IPS DF 19.7 (cell line): ENCODE measurements around the gene PTPRF.
"Not testable (repeated sequence)": the region's sequence is repeated elsewhere in the genome, so short reads cannot be mapped to it uniquely, and the experiment has no call there.

ENCODE experiments used
- DNase-seq: peaks from one replicate; pipeline ENCODE4 v3.0.0-alpha.2; 2013; ENCODE audit warnings: low read depth, low spot score

The PTPRF gene

GRCh38 chr1:43625063-43625780 lies 94.5 kb downstream of the PTPRF start:
- no peak for DNase-seq

- DNase-seq = no peak
These were observed 101.5 kb downstream of the PTPRF start for GRCh38 chr1:43632135-43632670.

- DNase-seq = no peak
These were observed 104.0 kb downstream of the PTPRF start for GRCh38 chr1:43634721-43635120.

GRCh38 chr1:43636006-43636641 lies 105.4 kb downstream of the PTPRF start:
- DNase-seq = no peak

- no peak for DNase-seq
These were observed 106.6 kb downstream of the PTPRF start for GRCh38 chr1:43637267-43637666.

GRCh38 chr1:43638381-43638780 lies 107.7 kb downstream of the PTPRF start:
- not testable (repeated sequence) for DNase-seq

GRCh38 chr1:43639976-43640794 lies 109.5 kb downstream of the PTPRF start:
- DNase-seq = no peak

- no peak for DNase-seq
These were observed 113.9 kb downstream of the PTPRF start for GRCh38 chr1:43644558-43644957.

GRCh38 chr1:43645461-43645860 lies 114.8 kb downstream of the PTPRF start:
- no peak for DNase-seq

GRCh38 chr1:43647331-43647730 lies 116.6 kb downstream of the PTPRF start:
- not testable (repeated sequence) for DNase-seq

GRCh38 chr1:43648221-43648847 lies 117.7 kb downstream of the PTPRF start:
- no peak for DNase-seq

GRCh38 chr1:43648876-43649477 lies 118.3 kb downstream of the PTPRF start:
- no peak for DNase-seq

- peak; percentile 90 for DNase-seq
These were observed 119.8 kb downstream of the PTPRF start for GRCh38 chr1:43650310-43651085.

GRCh38 chr1:43651188-43651587 lies 120.5 kb downstream of the PTPRF start:
- no peak for DNase-seq

- no peak for DNase-seq
These were observed 121.2 kb downstream of the PTPRF start for GRCh38 chr1:43651902-43652301.

- peak; percentile 86 for DNase-seq
These were observed 122.7 kb downstream of the PTPRF start for GRCh38 chr1:43653339-43653738.

GRCh38 chr1:43653893-43654292 lies 123.2 kb downstream of the PTPRF start:
- no peak for DNase-seq

GRCh38 chr1:43655953-43656352 lies 125.3 kb downstream of the PTPRF start:
- no peak for DNase-seq

GRCh38 chr1:43659212-43660166 lies 128.8 kb downstream of the PTPRF start:
- DNase-seq = peak; percentile 71
